GM21360 (cell line): ENCODE results near the gene RECQL.
"Not testable (repeated sequence)": the region's sequence is repeated elsewhere in the genome, so short reads cannot be mapped to it uniquely, and the experiment has no call there.

Experiments
- ATAC-seq: cut with Tn5 transposase; IDR thresholded peaks from one replicate; pipeline ENCODE4 v1.9.1; 2021; ENCODE audit warnings: mild to moderate bottlenecking, moderate library complexity; ENCODE audit not compliant: unreplicated experiment

Gene RECQL

GRCh38 chr12:21502872-21503271 lies 1.4 kb upstream of the RECQL start:
- no peak for ATAC-seq

GRCh38 chr12:21502164-21502496 lies 695 bp upstream of the RECQL start:
- peak; percentile 6 for ATAC-seq

- peak; percentile 2 for ATAC-seq
These were observed 613 bp downstream of the RECQL start for GRCh38 chr12:21500786-21501257.

GRCh38 chr12:21499765-21500164 lies 1.7 kb downstream of the RECQL start:
- no peak for ATAC-seq

GRCh38 chr12:21485998-21486397 lies 15.4 kb downstream of the RECQL start:
- no peak for ATAC-seq

- ATAC-seq, result no peak
These were observed 17.9 kb downstream of the RECQL start for GRCh38 chr12:21483531-21483930.

GRCh38 chr12:21478756-21479455 lies 22.5 kb downstream of the RECQL start:
- ATAC-seq, result no peak

- no peak for ATAC-seq
These were observed 24.5 kb downstream of the RECQL start for GRCh38 chr12:21476949-21477348.

GRCh38 chr12:21475552-21475951 lies 25.9 kb downstream of the RECQL start:
- ATAC-seq, result no peak

GRCh38 chr12:21472197-21472823 lies 29.1 kb downstream of the RECQL start:
- ATAC-seq, result no peak

GRCh38 chr12:21471294-21471693 lies 30.1 kb downstream of the RECQL start:
- no peak for ATAC-seq

- ATAC-seq, result not testable (repeated sequence)
These were observed 34.1 kb downstream of the RECQL start for GRCh38 chr12:21467334-21467733.

GRCh38 chr12:21459474-21459873 lies 42.0 kb downstream of the RECQL start:
- no peak for ATAC-seq

GRCh38 chr12:21456291-21456780 lies 45.1 kb downstream of the RECQL start:
- ATAC-seq, result no peak

- no peak for ATAC-seq
These were observed 48.1 kb downstream of the RECQL start for GRCh38 chr12:21453312-21453852.

GRCh38 chr12:21451529-21451928 lies 49.9 kb downstream of the RECQL start:
- ATAC-seq, result no peak

GRCh38 chr12:21444193-21445146 lies 57.0 kb downstream of the RECQL start:
- ATAC-seq, result no peak

- no peak for ATAC-seq
These were observed 62.1 kb downstream of the RECQL start for GRCh38 chr12:21439347-21439746.

- no peak for ATAC-seq
These were observed 62.8 kb downstream of the RECQL start for GRCh38 chr12:21438643-21439042.

GRCh38 chr12:21434699-21435098 lies 66.7 kb downstream of the RECQL start:
- ATAC-seq, result no peak

GRCh38 chr12:21433525-21433924 lies 67.9 kb downstream of the RECQL start:
- ATAC-seq, result no peak
